ENCODE results near the gene GRM2.

DNA sequence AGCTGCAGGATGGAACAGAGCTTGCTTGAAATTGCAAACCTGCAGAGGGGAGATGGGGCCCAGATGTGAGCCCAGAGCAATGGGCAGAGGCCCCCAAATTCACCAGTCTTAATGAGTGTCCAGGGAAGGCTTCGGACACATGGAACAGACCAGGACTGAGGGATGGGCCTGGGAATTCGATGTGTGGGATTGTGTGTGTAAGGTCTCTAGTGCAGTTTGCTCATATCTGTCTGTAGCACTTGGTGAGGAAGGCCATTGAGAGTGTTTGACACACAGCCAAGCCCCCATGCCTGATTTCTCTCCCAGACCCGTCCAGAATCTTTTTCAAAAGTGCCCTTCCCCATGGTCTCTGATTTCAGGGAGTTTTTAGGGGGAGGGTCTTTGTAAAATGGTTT, 18.7 kb upstream of the GRM2 start:
- TF ChIP-seq CTCF (IDR thresholded peaks at IDR 0.05 in 4 of 5, conservative IDR thresholded peaks at IDR 0.05 in 1 of 5) (no peak), POLR2A (IDR thresholded peaks at IDR 0.05) (no peak)

Measured in gastrocnemius medialis (tissue), 4 donors.